ENCODE data around the gene COG4.

DNA sequence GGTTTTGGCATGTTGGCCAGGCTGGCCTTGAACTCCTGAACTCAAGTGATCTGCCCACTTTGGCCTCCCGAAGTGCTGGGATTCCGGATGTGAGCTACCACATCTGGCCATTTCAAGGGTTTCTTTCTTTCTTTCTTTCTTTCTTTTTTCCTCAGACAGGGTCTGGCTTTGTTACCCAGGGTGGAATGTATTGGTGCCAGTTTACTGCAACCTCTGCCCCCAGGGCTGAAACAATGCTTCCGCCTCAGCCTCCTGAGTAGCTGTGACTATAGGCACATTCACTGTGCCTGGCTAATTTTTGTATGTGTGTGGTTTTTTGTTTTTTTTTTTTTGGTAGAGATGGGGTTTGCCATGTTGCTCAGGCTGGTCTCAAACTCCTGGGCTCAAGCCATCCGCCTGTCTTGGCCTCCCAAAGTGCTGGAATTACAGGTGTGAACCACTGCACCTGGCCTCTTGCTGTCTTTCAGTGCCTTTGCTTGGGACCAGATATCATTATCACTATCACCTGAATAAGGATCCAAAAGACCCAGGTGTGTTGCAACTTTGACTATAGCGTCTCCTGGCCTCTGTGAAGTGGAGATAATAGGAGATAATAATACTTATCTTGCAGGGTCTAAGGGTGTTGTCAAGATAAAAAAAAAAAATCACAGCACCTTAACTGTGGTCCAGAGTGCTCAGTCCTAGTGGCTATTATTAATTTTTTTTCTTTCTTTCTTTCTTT is 65.7 kb downstream of the COG4 start:
- no peak for TF ChIP-seq POLR2A (IDR thresholded peaks at IDR 0.05)
- TF ChIP-seq, protein P1, sequence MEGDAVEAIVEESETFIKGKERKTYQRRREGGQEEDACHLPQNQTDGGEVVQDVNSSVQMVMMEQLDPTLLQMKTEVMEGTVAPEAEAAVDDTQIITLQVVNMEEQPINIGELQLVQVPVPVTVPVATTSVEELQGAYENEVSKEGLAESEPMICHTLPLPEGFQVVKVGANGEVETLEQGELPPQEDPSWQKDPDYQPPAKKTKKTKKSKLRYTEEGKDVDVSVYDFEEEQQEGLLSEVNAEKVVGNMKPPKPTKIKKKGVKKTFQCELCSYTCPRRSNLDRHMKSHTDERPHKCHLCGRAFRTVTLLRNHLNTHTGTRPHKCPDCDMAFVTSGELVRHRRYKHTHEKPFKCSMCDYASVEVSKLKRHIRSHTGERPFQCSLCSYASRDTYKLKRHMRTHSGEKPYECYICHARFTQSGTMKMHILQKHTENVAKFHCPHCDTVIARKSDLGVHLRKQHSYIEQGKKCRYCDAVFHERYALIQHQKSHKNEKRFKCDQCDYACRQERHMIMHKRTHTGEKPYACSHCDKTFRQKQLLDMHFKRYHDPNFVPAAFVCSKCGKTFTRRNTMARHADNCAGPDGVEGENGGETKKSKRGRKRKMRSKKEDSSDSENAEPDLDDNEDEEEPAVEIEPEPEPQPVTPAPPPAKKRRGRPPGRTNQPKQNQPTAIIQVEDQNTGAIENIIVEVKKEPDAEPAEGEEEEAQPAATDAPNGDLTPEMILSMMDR (IDR thresholded peaks at IDR 0.05): no peak
- TF ChIP-seq POLR2AphosphoS5 (IDR thresholded peaks at IDR 0.05; ENCODE audit: insufficient read depth in 1 of 2, low read depth in 1 of 2): no peak
